Measurements from ENCODE around the gene UBE3A.

The UBE3A gene

DNA sequence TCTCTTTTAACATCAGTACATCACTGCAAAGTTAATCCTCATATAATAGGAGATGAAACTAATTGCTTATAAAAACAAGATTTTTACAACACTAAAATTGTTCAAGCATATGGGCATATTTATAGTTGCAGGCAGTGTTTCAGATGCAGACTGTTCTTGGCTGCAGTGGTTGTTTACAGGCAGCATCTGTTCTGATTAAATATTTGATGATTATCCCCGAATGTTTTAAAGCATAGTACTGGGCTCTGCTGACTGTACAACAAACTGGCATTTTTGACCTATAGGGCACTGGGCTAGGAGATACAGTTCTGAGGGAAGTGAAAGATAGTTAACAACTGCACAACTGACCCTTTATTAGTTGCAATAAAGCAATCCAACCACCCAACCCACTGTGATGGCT is 113.6 kb downstream of the UBE3A start:
- no peak for DNase-seq

DNA sequence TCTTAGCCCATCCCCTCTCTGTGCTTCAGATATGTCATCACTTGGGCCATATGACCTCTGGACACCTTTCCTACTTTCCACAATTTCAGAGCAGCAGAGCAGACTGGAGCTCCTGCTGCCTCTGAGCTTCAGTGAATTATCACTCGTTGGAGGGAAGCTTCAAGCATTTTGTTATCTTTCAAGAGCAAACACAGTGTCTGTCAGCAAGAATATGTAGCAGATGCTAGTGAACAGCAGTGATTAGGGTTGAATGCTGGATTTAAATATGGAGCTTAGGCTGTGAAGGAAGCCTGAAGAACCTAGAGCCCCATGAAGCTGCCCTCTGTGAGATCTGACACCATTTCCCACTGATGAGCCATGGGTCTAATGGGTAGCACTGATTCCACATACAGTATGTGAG is 115.4 kb downstream of the UBE3A start:
- DNase-seq = no peak

DNA sequence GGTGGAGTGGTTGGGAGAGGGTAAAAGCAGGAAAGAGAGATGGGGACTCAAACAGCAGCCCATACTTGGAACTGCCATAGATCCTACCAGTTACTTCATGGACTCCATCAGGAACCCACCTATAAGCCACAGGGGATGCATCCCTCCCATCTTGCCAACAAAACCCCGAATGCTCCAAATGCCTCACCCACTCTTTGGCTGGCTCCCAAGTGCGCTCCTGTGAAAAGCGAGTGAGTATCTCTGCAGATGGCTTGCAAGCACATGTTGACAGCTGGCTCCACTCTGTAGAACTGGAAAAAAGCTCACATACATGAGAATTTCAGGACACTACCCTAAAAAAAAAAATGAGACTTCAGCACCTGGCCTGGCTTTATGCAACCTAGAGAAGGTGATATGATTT is 151.0 kb downstream of the UBE3A start:
- no peak for DNase-seq

All from NCI-H1092 treated with DMSO at 0.1 percent for 48 hours (cell line).